Transverse colon (tissue), 4 donors: ENCODE measurements around the gene RAB40B.

Source experiments
- CTCF ChIP-seq, 5 experiments: fragments of 200-600 bp in 3 of 5; fragments of 450-650 bp in 2 of 5; sonication (generic) in 3 of 5; IDR thresholded peaks; 1 replicate in 2 of 5; 2 replicates in 3 of 5; pipeline ENCODE4 v1.5.1; 2016 to 2017; ENCODE audit warnings: antibody characterized with exemption in 5 of 5, inconsistent platforms in 3 of 5, mild to moderate bottlenecking in 2 of 5, moderate library complexity in 1 of 5
- POLR2A ChIP-seq: fragments of 450-650 bp; IDR thresholded peaks from one replicate; pipeline ENCODE4 v1.6.1; 2016; ENCODE audit warnings: antibody characterized with exemption, mild to moderate bottlenecking, moderate library complexity
- POLR2AphosphoS5 ChIP-seq, 3 donors: sonication (generic); formaldehyde crosslinking; IDR thresholded peaks; one replicate each; pipeline ENCODE4 v1.6.1; 2016; ENCODE audit warnings: antibody characterized with exemption in 3 of 3

GRCh38 chr17:82736511-82737185 lies 38.1 kb upstream of the RAB40B start:
- TF ChIP-seq POLR2A (no peak), CTCF (IDR thresholded peaks at IDR 0.05) (no peak), POLR2AphosphoS5 (IDR thresholded peaks at IDR 0.05) (no peak)
